ENCODE data around the gene PHLPP1. TPM values are rescaled to one million over a fixed set of nuclear protein-coding genes. Genes with fewer than 3 reads are reported as not detected.

Gene PHLPP1
- total and polyA plus RNA-seq, 2 of the 4 experiments (the other 2 are of a cell fraction), result 3.3 to 3.6 TPM

GRCh38 chr18:62716619-62717168, 1.4 kb downstream of the PHLPP1 start:
- in situ Hi-C loops (cut with MboI; ENCODE audit: low sequenced_read_pairs), result loop anchor here (25.0 kb wide), 1 partner anchor 529 kb away; the partner anchor contains the start of genes PIGN and RELCH
- H2AFZ ChIP-seq (replicated peaks; ENCODE audit: low read length, poor library complexity), result peak overlapping the region; percentile 87
- CTCF ChIA-PET, result interaction anchor here (0.7 to 2.5 kb wide), 2 partner anchors 83 to 266 kb away, joined by 3 to 10 read pairs; no protein-coding TSS in a partner anchor

More at GRCh38 chr18:62716619-62717168, 1.4 kb downstream of the PHLPP1 start:
- Histone ChIP-seq H3K79me1 (ENCODE audit: low read depth in 1 of 2, low read length in 2 of 2) (peaks cover 3 to 13% of the 10 kb centered on the region in 2 experiments; a peak in 2 of 4 replicates), H3K4me3 (ENCODE audit: insufficient read depth, low read depth, low read length) (peak overlapping the region; percentile 67), H3K9me3 (ENCODE audit: control insufficient read depth, insufficient read depth, low read length) (no peaks in the 10 kb centered on the region), H3K4ac (ENCODE audit: low read depth, low read length) (peak overlapping the region; percentile 70; the same call in 1 of the 2 replicates), H2BK5ac (ENCODE audit: low read depth, low read length, poor library complexity, severe bottlenecking) (no peak overlapping the region), H3K27me3 (ENCODE audit: control insufficient read depth, insufficient read depth, low read length) (no peaks in the 10 kb centered on the region), H2AK5ac (ENCODE audit: low read depth, low read length) (no peak overlapping the region), H3K4me2 (ENCODE audit: low read depth, low read length) (peak overlapping the region; percentile 95), H3K23ac (ENCODE audit: low read depth, low read length) (peak overlapping the region; percentile 86), H2BK120ac (ENCODE audit: low read depth, low read length) (no peak overlapping the region), H4K5ac (ENCODE audit: low read depth, low read length) (no peak overlapping the region), H3K9me1 (ENCODE audit: insufficient read depth, low read length) (no peaks in the 10 kb centered on the region), H3K14ac (replicated peaks; ENCODE audit: low read depth, low read length) (no peak overlapping the region), H3K9ac (ENCODE audit: low read depth, low read length) (no peak overlapping the region), H3K56ac (ENCODE audit: extremely low read depth, insufficient read depth, low read length) (no peak overlapping the region), H3K36me3 (ENCODE audit: control insufficient read depth, insufficient read depth, low read length) (no peaks in the 10 kb centered on the region), H2BK15ac (ENCODE audit: low read depth, low read length) (no peak overlapping the region), H3K27ac (ENCODE audit: insufficient read depth, low read length) (no peak overlapping the region), H4K20me1 (ENCODE audit: insufficient read depth, low read length) (peaks cover 8% of the 10 kb centered on the region; the same call in 1 of the 2 replicates), H2AK9ac (replicated peaks; ENCODE audit: low read depth, low read length, poor library complexity) (peak overlapping the region; percentile 87), H3K18ac (ENCODE audit: low read depth, low read length) (no peak overlapping the region), H3K4me1 (ENCODE audit: control insufficient read depth, insufficient read depth, low read length) (peaks cover 5% of the 10 kb centered on the region), H2BK20ac (ENCODE audit: low read depth, low read length) (no peak overlapping the region), H4K91ac (ENCODE audit: insufficient read depth, low read depth, low read length) (no peak overlapping the region), H4K8ac (ENCODE audit: low read depth in 2 of 2, low read length in 2 of 2) (no peak overlapping the region)
- ATAC-seq (ENCODE audit: low read depth) (no peak), DNase-seq (no peak)
- 0 out of 2 replicates have a peak, but pooled peaks have one; percentile 31 for TF ChIP-seq MAZ (IDR thresholded peaks at IDR 0.05; ENCODE audit: borderline replicate concordance, low read depth, low read length)
- no peak for TF ChIP-seq RFX5 (IDR thresholded peaks at IDR 0.05; ENCODE audit: low read depth, low read length)
- intact Hi-C loops (cut with micrococcal nuclease), result loop anchor here (5.0 to 10.0 kb wide), 2 partner anchors 181 to 532 kb away; partner anchors contain the start of genes PIGN and RELCH
- no TSS peak for BruUV-seq (replicated peaks)
- POLR2A ChIA-PET (ENCODE audit: unreplicated experiment), result no interaction called here
- WGBS, 2 experiments (ENCODE audit: extremely low coverage in 2 of 2, insufficient read length in 1 of 2), result 3% methylated on average over 5 of the region's 68 CpGs; no CpG with 5 or more reads in 1 of the 2 experiments
- dilution Hi-C loops (cut with HindIII; ENCODE audit: low sequenced_read_pairs, unreplicated experiment), result no loop called here

All from IMR-90 (cell line).